WTC11 (cell line): Measurements from ENCODE around the gene C18orf32. TPM values are rescaled to one million over a fixed set of nuclear protein-coding genes. Genes with fewer than 3 reads are reported as not detected.
"Not testable (repeated sequence)": the region's sequence is repeated elsewhere in the genome, so short reads cannot be mapped to it uniquely, and the experiment has no call there.

Source experiments
- ATAC-seq: fragments of 200-7000 bp; cut with Tn5 transposase; 2 replicates; pipeline ENCODE4 v1.10.0; 2021; ENCODE audit warnings: mild to moderate bottlenecking, moderate library complexity
- CTCF ChIA-PET: fragments of 300-600 bp; sonication (Branson Sonifier 250); formaldehyde crosslinking; loops from one replicate; lab custom pipeline; 2021; ENCODE audit warnings: antibody characterized with exemption; lab: Charles Lee
- POLR2A ChIA-PET: fragments of 350-600 bp; sonication (Branson Sonifier 250); formaldehyde crosslinking; loops from one replicate; lab custom pipeline; 2021; ENCODE audit warnings: antibody characterized with exemption; lab: Charles Lee
- DNase-seq: peaks from one replicate; pipeline ENCODE4 v3.0.0; 2021; ENCODE audit warnings: low spot score
- H3K27ac Mint-ChIP-seq: 2 replicates; pipeline ENCODE4 v1.8.0; 2021; ENCODE audit warnings: mixed read lengths
- H3K27me3 Mint-ChIP-seq: 2 replicates; pipeline ENCODE4 v1.8.0; 2021; ENCODE audit warnings: low read depth, mild to moderate bottlenecking, moderate library complexity, mixed read lengths
- H3K36me3 Mint-ChIP-seq: 2 replicates; pipeline ENCODE4 v1.8.0; 2021; ENCODE audit warnings: mixed read lengths
- H3K4me1 Mint-ChIP-seq: 2 replicates; pipeline ENCODE4 v1.8.0; 2022; ENCODE audit warnings: mixed read lengths
- H3K4me3 Mint-ChIP-seq: 2 replicates; pipeline ENCODE4 v1.8.0; 2021; ENCODE audit warnings: mild to moderate bottlenecking, moderate library complexity, mixed read lengths
- H3K9me3 Mint-ChIP-seq: 2 replicates; pipeline ENCODE4 v1.8.0; 2021; ENCODE audit warnings: mixed read lengths
- ESRRA ChIP-seq: sonication (generic); formaldehyde crosslinking; IDR thresholded peaks from 2 replicates; pipeline ENCODE4 v1.8.1; 2022; ENCODE audit warnings: mild to moderate bottlenecking, missing genetic modification reagents, borderline replicate concordance
- FOXP1 ChIP-seq: sonication (generic); formaldehyde crosslinking; IDR thresholded peaks from 2 replicates; pipeline ENCODE4 v1.8.0; 2022; ENCODE audit warnings: missing genetic modification reagents, mild to moderate bottlenecking, moderate library complexity, borderline replicate concordance
- IRF2 ChIP-seq: sonication (generic); formaldehyde crosslinking; IDR thresholded peaks from 2 replicates; pipeline ENCODE4 v1.8.0; 2022; ENCODE audit warnings: low read depth, missing genetic modification reagents, borderline replicate concordance
- JAZF1 ChIP-seq: fragments of 250-450 bp; sonication (Bioruptor Pico); IDR thresholded peaks from 2 replicates; pipeline ENCODE4 v1.9.0; 2021; ENCODE audit warnings: moderate library complexity, mild to moderate bottlenecking, inconsistent platforms
- NFE2L1 ChIP-seq: sonication (generic); formaldehyde crosslinking; IDR thresholded peaks from 2 replicates; pipeline ENCODE4 v1.8.1; 2023; ENCODE audit warnings: missing genetic modification reagents
- NR1H2 ChIP-seq: sonication (generic); formaldehyde crosslinking; IDR thresholded peaks from 2 replicates; pipeline ENCODE4 v1.9.0; 2021; ENCODE audit warnings: mild to moderate bottlenecking, moderate library complexity, missing genetic modification reagents
- NR3C1 ChIP-seq: sonication (generic); formaldehyde crosslinking; conservative IDR thresholded peaks from 2 replicates; pipeline ENCODE4 v1.8.1; 2023; ENCODE audit warnings: low read depth, mild to moderate bottlenecking, missing genetic modification reagents
- OVOL2 ChIP-seq: fragments of 250-450 bp; sonication (Bioruptor Pico); IDR thresholded peaks from 2 replicates; pipeline ENCODE4 v1.9.0; 2021; ENCODE audit warnings: mild to moderate bottlenecking, borderline replicate concordance
- SMAD4 ChIP-seq: sonication (generic); formaldehyde crosslinking; IDR thresholded peaks from 2 replicates; pipeline ENCODE4 v1.8.0; 2022; ENCODE audit warnings: mild to moderate bottlenecking, missing genetic modification reagents
- ZNF219 ChIP-seq: sonication (generic); formaldehyde crosslinking; IDR thresholded peaks from 2 replicates; pipeline ENCODE4 v1.8.0; 2023; ENCODE audit warnings: missing genetic modification reagents, mild to moderate bottlenecking, borderline replicate concordance
- total RNA-seq: library from RNA; stranded (reverse); gene quantifications from 3 replicates; pipeline ENCODE4 v1.2.3, GENCODE V29; 2021
- TF ChIP-seq, protein P1 (sequence below): fragments of 200-600 bp; IDR thresholded peaks from 2 replicates; pipeline ENCODE4 v1.8.0; 2022; ENCODE audit warnings: antibody characterized with exemption
- TF ChIP-seq, protein P2 (sequence below): sonication (generic); formaldehyde crosslinking; IDR thresholded peaks from 2 replicates; pipeline ENCODE4 v1.8.1; 2022; ENCODE audit warnings: missing genetic modification reagents, borderline replicate concordance
- TF ChIP-seq, protein P3 (sequence below): sonication (generic); formaldehyde crosslinking; conservative IDR thresholded peaks from 2 replicates; pipeline ENCODE4 v1.8.1; 2023; ENCODE audit warnings: mild to moderate bottlenecking, low read depth, missing genetic modification reagents, moderate library complexity

C18orf32 gene
- total RNA-seq, 1 experiment from 2014 or later = 32.1 TPM

DNA sequence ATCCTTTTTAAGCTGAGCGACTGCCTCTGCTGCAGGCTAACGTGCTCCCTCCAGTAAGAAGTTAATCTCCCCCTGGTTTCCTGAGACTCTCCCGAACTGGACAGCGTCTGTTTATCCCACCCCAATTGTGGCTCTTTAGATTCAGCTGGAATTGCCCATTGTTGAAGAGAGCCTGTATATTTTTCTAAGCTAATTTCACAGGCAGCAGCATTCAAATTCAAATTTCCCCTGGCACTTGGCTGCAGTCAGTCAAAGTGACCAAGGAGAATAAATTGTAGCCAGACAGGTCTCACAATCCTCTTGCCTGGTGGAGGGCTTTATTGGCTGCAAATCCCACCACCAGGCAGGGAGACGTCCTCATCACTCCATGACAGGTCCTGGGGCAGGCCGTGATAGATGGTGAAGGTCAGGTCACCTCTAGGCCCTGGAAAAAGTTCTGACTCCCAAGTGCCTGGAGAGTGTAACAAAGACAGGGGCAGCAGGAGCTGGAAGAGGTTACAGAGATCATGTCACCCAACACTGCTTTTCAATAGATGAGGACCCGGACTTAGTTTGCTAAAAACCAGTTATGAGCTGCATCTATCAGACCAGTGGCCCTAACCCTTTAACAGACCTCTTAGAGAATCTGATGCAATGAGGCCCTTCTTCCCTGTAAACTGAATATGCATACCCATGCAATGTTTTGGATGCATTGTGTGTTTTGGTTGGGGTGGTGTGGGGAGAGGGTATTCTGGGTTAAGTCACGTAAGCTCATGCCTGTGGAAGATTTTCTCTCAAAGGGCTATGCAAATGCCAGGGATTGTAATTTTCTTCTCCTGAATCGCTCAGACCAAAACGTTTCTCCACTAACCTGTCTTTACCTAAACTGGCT, 32.3 kb upstream of the C18orf32 start:
- peak overlapping the region; percentile 42 for H3K27ac Mint-ChIP-seq
- CTCF ChIA-PET = interaction anchor here (1.0 to 2.3 kb wide), 4 partner anchors 9 to 339 kb away, joined by 3 to 12 read pairs (median 7); no protein-coding TSS in a partner anchor
- TF ChIP-seq ZNF219 (CRISPR knock-in tag) (no peak), ESRRA (CRISPR knock-in tag) (no peak), FOXP1 (CRISPR knock-in tag) (no peak), NR3C1 (CRISPR knock-in tag) (no peak)
- TF ChIP-seq, protein P1, sequence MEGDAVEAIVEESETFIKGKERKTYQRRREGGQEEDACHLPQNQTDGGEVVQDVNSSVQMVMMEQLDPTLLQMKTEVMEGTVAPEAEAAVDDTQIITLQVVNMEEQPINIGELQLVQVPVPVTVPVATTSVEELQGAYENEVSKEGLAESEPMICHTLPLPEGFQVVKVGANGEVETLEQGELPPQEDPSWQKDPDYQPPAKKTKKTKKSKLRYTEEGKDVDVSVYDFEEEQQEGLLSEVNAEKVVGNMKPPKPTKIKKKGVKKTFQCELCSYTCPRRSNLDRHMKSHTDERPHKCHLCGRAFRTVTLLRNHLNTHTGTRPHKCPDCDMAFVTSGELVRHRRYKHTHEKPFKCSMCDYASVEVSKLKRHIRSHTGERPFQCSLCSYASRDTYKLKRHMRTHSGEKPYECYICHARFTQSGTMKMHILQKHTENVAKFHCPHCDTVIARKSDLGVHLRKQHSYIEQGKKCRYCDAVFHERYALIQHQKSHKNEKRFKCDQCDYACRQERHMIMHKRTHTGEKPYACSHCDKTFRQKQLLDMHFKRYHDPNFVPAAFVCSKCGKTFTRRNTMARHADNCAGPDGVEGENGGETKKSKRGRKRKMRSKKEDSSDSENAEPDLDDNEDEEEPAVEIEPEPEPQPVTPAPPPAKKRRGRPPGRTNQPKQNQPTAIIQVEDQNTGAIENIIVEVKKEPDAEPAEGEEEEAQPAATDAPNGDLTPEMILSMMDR = no peak
- TF ChIP-seq, protein P2, sequence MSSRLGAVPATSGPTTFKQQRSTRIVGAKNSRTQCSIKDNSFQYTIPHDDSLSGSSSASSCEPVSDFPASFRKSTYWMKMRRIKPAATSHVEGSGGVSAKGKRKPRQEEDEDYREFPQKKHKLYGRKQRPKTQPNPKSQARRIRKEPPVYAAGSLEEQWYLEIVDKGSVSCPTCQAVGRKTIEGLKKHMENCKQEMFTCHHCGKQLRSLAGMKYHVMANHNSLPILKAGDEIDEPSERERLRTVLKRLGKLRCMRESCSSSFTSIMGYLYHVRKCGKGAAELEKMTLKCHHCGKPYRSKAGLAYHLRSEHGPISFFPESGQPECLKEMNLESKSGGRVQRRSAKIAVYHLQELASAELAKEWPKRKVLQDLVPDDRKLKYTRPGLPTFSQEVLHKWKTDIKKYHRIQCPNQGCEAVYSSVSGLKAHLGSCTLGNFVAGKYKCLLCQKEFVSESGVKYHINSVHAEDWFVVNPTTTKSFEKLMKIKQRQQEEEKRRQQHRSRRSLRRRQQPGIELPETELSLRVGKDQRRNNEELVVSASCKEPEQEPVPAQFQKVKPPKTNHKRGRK (CRISPR knock-in tag) = no peak
- TF ChIP-seq, all 79 proteins: peak for 0
- Mint-ChIP-seq H3K9me3 (no peaks in the 10 kb centered on the region), H3K36me3 (no peaks in the 10 kb centered on the region), H3K27me3 (no peaks in the 10 kb centered on the region), H3K4me3 (no peak overlapping the region), H3K4me1 (peaks cover 42% of the 10 kb centered on the region)
- POLR2A ChIA-PET = interaction anchor here (0.6 to 1.6 kb wide), 3 partner anchors 37 to 916 kb away, joined by 4 to 9 read pairs (median 4); no protein-coding TSS in a partner anchor
- DNase-seq = no peak
- peak; percentile 42 for ATAC-seq

DNA sequence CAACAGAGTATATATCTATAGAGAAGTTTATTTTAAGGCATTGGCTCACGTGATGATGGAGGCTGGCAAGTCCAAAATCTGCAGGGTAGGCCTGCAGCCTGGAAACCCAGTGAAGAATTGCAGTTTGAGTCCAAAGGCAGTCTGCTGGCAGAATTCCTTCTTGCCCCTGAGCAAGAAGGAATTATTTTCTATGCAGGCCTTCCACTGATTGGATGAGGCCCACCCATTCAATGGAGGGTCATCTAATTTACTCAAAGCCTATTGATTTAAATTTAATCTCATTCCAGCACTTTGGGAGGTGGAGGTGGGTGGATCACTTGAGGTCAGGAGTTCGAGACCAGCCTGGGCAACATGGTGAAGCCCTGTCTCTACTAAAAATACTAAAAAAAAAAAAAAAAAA, 30.4 kb upstream of the C18orf32 start:
- H3K27ac Mint-ChIP-seq = no peak overlapping the region
- no peak for DNase-seq
- no peak for TF ChIP-seq ZNF219 (CRISPR knock-in tag)
- H3K4me1 Mint-ChIP-seq = peaks cover 42% of the 10 kb centered on the region
- H3K36me3 Mint-ChIP-seq = no peaks in the 10 kb centered on the region
- POLR2A ChIA-PET = no interaction called here
- H3K4me3 Mint-ChIP-seq = no peak overlapping the region
- CTCF ChIA-PET = no interaction called here
- no peaks in the 10 kb centered on the region for H3K9me3 Mint-ChIP-seq
- H3K27me3 Mint-ChIP-seq = no peaks in the 10 kb centered on the region
- ATAC-seq = no peak

DNA sequence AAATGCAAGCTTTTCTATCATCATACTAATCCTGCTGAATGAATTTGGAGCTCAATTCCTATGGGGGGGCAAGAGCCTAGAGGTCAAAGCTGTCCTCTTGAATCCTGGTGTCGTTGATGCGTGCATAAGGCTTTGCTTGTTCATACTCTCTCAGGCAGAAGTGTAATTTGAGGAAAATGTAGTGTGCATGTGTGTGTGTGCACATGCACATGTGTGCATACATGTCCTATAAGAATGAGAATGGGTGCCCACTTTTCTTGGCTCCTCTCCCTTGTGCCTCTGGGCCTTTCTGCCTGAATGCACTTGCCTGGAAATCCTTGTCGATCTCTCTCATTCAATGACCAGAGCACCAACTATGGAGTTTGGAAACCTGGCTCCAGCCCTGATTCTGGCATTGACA, 28.5 kb upstream of the C18orf32 start:
- Mint-ChIP-seq H3K4me1 (peaks cover 31% of the 10 kb centered on the region), H3K27me3 (no peaks in the 10 kb centered on the region), H3K27ac (no peak overlapping the region), H3K4me3 (no peak overlapping the region), H3K9me3 (no peaks in the 10 kb centered on the region), H3K36me3 (no peaks in the 10 kb centered on the region)
- DNase-seq (no peak), ATAC-seq (no peak)
- TF ChIP-seq NFE2L1 (no peak), IRF2 (no peak)
- ChIA-PET CTCF (interaction anchor here (0.8 kb wide), 1 partner anchor 252 kb away, joined by 3 read pairs; no protein-coding TSS in a partner anchor), POLR2A (no interaction called here)

DNA sequence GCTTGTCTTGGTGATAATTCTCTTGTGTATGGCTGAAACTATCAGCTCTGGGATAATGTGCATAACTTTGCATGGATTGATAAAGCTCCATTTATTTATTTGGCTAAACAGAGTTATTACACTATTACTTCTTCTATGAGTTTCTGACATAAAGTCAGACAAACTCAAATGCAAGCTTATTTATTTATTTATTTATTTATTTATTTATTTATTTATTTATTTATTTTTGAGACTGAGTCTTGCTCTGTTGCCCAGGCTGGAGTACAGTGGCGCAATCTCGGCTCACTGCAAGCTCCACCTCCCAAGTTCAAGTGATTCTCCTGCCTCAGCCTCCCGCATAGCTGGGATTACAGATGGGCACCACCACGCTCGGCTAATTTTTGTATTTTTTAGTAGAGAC, 28.0 kb upstream of the C18orf32 start:
- H3K27ac Mint-ChIP-seq, H3K4me3 Mint-ChIP-seq, POLR2A ChIA-PET, ATAC-seq, H3K27me3 Mint-ChIP-seq, DNase-seq, H3K9me3 Mint-ChIP-seq, H3K36me3 Mint-ChIP-seq: not testable (repeated sequence)
- peaks cover 28% of the 10 kb centered on the region for H3K4me1 Mint-ChIP-seq
- CTCF ChIA-PET = interaction anchor here (0.8 kb wide), 1 partner anchor 253 kb away, joined by 3 read pairs; no protein-coding TSS in a partner anchor

DNA sequence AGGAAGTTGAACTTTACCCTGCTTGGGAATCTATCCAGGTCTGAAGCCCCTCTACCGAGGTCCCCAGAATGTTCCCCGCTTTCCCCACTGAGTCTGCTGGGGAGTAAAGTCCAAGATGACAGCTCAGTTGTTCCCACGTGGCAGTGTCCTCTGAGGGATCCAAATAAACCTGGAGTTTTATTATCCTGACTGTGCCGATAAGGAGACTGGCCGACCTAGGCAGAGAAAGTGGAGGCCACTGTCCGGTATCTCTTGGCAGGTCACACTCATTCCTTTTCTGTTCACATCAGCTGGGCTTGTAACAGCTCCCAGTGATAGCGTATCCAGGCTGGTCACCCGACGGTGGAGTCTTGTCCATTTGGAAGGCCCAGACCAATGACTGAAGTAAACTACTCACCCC, 27.5 kb upstream of the C18orf32 start:
- CTCF ChIA-PET = interaction anchor here (0.6 to 0.8 kb wide), 3 partner anchors 41 to 591 kb away, joined by 3 to 4 read pairs (median 3); no protein-coding TSS in a partner anchor
- H3K4me1 Mint-ChIP-seq = peaks cover 24% of the 10 kb centered on the region
- no peak overlapping the region for H3K27ac Mint-ChIP-seq
- no peak overlapping the region for H3K4me3 Mint-ChIP-seq
- TF ChIP-seq, protein P3, sequence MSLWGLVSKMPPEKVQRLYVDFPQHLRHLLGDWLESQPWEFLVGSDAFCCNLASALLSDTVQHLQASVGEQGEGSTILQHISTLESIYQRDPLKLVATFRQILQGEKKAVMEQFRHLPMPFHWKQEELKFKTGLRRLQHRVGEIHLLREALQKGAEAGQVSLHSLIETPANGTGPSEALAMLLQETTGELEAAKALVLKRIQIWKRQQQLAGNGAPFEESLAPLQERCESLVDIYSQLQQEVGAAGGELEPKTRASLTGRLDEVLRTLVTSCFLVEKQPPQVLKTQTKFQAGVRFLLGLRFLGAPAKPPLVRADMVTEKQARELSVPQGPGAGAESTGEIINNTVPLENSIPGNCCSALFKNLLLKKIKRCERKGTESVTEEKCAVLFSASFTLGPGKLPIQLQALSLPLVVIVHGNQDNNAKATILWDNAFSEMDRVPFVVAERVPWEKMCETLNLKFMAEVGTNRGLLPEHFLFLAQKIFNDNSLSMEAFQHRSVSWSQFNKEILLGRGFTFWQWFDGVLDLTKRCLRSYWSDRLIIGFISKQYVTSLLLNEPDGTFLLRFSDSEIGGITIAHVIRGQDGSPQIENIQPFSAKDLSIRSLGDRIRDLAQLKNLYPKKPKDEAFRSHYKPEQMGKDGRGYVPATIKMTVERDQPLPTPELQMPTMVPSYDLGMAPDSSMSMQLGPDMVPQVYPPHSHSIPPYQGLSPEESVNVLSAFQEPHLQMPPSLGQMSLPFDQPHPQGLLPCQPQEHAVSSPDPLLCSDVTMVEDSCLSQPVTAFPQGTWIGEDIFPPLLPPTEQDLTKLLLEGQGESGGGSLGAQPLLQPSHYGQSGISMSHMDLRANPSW (CRISPR knock-in tag) = no peak
- TF ChIP-seq JAZF1 (CRISPR knock-in tag) (no peak), SMAD4 (CRISPR knock-in tag) (no peak), IRF2 (no peak), OVOL2 (no peak), NR3C1 (CRISPR knock-in tag) (no peak), NR1H2 (CRISPR knock-in tag) (no peak)
- TF ChIP-seq, all 79 proteins: peak for 0
- no peaks in the 10 kb centered on the region for H3K36me3 Mint-ChIP-seq
- no peaks in the 10 kb centered on the region for H3K27me3 Mint-ChIP-seq
- POLR2A ChIA-PET = no interaction called here
- ATAC-seq (no peak), DNase-seq (no peak)
- H3K9me3 Mint-ChIP-seq = no peaks in the 10 kb centered on the region

DNA sequence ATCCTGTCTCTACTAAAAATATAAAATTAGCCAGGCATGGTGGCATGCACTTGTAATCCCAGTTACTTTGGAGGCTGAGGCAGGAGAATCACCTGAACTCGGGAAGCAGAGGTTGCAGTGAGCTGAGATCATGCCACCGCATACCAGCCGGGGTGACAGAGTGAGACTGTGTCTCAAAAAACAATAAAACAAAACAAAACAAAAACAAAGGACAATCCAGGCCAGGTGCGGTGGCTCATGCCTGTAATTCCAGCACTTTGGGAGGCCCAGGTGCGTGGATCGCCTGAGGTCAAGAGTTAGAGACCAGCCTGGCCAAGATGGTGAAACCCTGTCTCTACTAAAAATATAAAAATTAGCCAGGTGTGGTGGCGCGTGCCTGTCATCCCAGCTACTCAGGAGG, 25.8 kb upstream of the C18orf32 start:
- CTCF ChIA-PET, H3K9me3 Mint-ChIP-seq: not testable (repeated sequence)

More for the DNA sequence above, 25.8 kb upstream of the C18orf32 start:
- H3K36me3 Mint-ChIP-seq, H3K4me3 Mint-ChIP-seq, DNase-seq, H3K27ac Mint-ChIP-seq, ATAC-seq, POLR2A ChIA-PET, H3K27me3 Mint-ChIP-seq: not testable (repeated sequence)
- H3K4me1 Mint-ChIP-seq = peaks cover 16% of the 10 kb centered on the region
